Measurements from ENCODE around the gene ABHD13.

The ABHD13 gene

GRCh38 chr13:108283110-108283509, 64.9 kb downstream of the ABHD13 start:
- no peak for DNase-seq (ENCODE audit: low read depth)

Data from T-helper 22 cell (primary cell).